Thoracic aorta (tissue), 2 donors: ENCODE data around the gene TBATA. TPM values are rescaled to one million over a fixed set of nuclear protein-coding genes. Genes with fewer than 3 reads are reported as not detected.
"Not testable (repeated sequence)": the region's sequence is repeated elsewhere in the genome, so short reads cannot be mapped to it uniquely, and the experiment has no call there.

Source experiments
- ATAC-seq: fragments of 150-250 bp; one replicate; pipeline ENCODE4 v1.8.0; 2017; ENCODE audit warnings: low read depth; ENCODE audit not compliant: insufficient number of reproducible peaks, low FRiP score
- DNase-seq: peaks from one replicate; pipeline ENCODE4 v3.0.0-alpha.2; 2020; ENCODE audit warnings: low spot score
- H3K27ac ChIP-seq, 2 donors: fragments of 200-600 bp; sonication (generic); 1 replicate in 1 of 2; 2 replicates in 1 of 2; pipeline ENCODE4 v1.5.1; 2016; ENCODE audit warnings: mild to moderate bottlenecking in 2 of 2, moderate library complexity in 2 of 2
- H3K27me3 ChIP-seq: fragments of 200-600 bp; sonication (generic); replicated peaks from 2 replicates; pipeline ENCODE4 v1.6.0; 2016; ENCODE audit warnings: mild to moderate bottlenecking; ENCODE audit not compliant: insufficient read depth
- H3K36me3 ChIP-seq: fragments of 200-600 bp; sonication (generic); one replicate; pipeline ENCODE4 v1.5.1; 2016
- H3K4me1 ChIP-seq, 2 donors: fragments of 200-600 bp; sonication (generic); 1 replicate in 1 of 2; 2 replicates in 1 of 2; pipeline versions ENCODE4 v1.5.1 to v1.6.0; 2016; ENCODE audit warnings: low read depth in 2 of 2, mild to moderate bottlenecking in 1 of 2; ENCODE audit not compliant: control insufficient read depth in 1 of 2
- H3K4me3 ChIP-seq: fragments of 200-600 bp; sonication (generic); 2 replicates; pipeline ENCODE4 v1.5.1; 2016; ENCODE audit warnings: mild to moderate bottlenecking
- H3K9me3 ChIP-seq: fragments of 200-600 bp; sonication (generic); 2 replicates; pipeline ENCODE4 v1.5.1; 2016
- total RNA-seq, 2 donors: library from RNA; depleted of rRNA; stranded (reverse); fragments of >200 nt; gene quantifications; one replicate each; pipeline versions ENCODE4 v1.1.0 to v1.2.3, GENCODE V29; 2016
- TF ChIP-seq, protein P1 (sequence below): fragments of 200-600 bp; sonication (generic); IDR thresholded peaks from one replicate; pipeline ENCODE4 v1.5.1; 2019; ENCODE audit warnings: antibody characterized with exemption

TBATA gene
- total RNA-seq, 2 donors from 2014 or later: not detected

DNA sequence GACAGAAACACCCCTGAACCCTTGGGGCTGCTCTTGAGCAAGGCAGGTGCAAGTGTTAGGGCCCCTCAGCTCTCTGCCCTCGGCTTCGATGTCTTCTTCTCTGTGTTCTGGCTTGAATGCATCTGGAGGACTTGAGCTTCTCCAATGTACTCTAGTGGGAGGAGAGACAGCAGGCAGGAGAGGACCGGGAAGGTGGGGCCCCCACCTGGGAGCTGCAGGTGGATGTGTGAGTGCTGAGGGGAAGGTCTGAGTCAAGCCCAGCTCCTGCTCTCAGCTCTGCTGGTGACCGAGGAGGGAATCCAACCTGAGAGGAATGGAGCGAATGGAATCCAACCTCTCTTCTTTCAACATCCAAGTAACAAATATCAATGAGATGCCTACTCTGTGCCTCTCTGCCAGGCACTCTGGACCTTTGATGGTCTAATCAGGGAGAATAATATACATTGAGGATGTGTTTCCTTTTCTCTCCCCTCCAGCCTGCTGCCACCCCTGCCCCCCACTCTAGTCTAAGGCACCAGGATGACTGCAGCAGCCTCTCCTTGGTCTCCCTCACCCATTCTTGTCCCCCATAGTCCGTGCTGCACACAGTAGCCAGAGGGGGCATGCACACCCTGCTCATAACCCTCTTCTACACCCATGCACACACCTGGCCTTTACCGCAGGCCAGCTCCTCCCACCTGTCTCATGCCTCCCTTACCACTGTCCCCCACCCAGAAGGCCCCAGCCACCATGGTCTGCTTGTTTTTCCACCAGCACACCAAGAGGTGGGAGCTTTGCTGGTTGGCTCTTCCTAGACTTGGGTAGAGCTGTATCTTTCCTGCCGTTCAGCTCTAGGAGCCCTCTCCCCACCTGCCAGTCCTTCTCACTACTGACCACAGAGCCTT is 13.6 kb downstream of the TBATA start:
- no peak overlapping the region for H3K4me3 ChIP-seq
- DNase-seq (no peak), ATAC-seq (no peak)
- TF ChIP-seq, protein P1, sequence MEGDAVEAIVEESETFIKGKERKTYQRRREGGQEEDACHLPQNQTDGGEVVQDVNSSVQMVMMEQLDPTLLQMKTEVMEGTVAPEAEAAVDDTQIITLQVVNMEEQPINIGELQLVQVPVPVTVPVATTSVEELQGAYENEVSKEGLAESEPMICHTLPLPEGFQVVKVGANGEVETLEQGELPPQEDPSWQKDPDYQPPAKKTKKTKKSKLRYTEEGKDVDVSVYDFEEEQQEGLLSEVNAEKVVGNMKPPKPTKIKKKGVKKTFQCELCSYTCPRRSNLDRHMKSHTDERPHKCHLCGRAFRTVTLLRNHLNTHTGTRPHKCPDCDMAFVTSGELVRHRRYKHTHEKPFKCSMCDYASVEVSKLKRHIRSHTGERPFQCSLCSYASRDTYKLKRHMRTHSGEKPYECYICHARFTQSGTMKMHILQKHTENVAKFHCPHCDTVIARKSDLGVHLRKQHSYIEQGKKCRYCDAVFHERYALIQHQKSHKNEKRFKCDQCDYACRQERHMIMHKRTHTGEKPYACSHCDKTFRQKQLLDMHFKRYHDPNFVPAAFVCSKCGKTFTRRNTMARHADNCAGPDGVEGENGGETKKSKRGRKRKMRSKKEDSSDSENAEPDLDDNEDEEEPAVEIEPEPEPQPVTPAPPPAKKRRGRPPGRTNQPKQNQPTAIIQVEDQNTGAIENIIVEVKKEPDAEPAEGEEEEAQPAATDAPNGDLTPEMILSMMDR: no peak
- no peaks in the 10 kb centered on the region for H3K36me3 ChIP-seq
- H3K27ac ChIP-seq: no peak overlapping the region
- H3K27me3 ChIP-seq: no peaks in the 10 kb centered on the region
- H3K9me3 ChIP-seq: no peaks in the 10 kb centered on the region
- no peaks in the 10 kb centered on the region for H3K4me1 ChIP-seq

DNA sequence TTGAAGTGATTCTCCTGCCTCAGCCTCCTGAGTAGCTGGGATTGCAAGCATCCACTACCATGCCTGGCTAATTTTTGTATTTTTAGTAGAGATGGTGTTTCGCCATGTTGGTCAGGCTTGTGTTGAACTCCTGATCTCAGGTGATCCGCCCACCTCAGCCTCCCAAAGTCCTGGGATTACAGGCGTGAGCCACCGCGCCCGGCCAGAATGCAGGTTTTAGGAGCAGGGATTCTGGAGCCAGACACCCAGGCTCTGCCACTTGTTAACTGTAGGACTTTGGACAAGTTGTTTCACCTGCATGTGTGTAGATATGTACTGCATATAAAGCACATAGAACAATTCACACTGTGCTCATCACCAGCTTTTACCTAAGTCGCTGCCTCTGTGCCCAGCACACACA is 14.7 kb downstream of the TBATA start:
- H3K9me3 ChIP-seq, H3K4me3 ChIP-seq, H3K27me3 ChIP-seq, DNase-seq, H3K4me1 ChIP-seq, H3K36me3 ChIP-seq, H3K27ac ChIP-seq, ATAC-seq: not testable (repeated sequence)

DNA sequence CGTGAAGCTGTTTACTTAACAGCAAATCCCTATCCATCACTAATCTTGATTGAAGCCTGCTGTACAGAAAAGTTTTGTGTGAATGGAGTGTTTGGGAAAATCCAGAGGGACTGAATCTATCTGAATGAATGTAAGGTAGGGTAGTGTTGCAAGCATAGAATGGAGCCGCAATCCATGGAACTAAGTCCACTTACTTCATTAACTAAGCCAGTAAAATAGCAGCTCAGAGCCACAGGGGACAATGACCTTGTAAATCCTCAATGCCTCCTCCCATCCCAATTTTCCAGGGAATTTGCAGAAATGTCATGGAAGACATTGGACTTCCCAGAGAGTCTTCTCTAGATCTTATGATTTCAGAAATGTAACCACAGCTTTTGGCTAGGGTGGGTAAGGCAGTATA is 15.2 kb downstream of the TBATA start:
- ATAC-seq: no peak
- Histone ChIP-seq H3K27me3 (no peaks in the 10 kb centered on the region), H3K36me3 (no peaks in the 10 kb centered on the region), H3K9me3 (no peaks in the 10 kb centered on the region), H3K4me1 (no peaks in the 10 kb centered on the region), H3K4me3 (no peak overlapping the region), H3K27ac (no peak overlapping the region)
- no peak for DNase-seq
- TF ChIP-seq, protein P1: no peak

DNA sequence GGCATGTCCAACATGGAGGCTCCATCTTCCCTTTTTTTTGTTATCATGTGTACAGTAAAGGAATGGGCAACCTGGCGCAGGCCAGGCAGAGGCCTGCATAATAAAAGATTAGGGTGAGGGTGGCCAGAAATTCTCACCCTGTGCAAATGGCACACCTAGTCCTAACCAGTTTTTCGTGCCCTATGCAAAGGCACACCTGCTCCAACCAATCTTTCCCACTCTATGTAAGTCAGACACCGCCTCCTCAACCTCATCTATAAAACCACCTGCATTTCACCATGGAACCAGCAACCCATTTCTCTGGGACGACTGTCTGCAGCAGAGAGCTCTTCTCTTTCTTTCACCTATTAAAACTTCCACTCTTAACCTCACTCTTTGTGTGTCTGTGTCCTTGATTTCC is 16.1 kb downstream of the TBATA start:
- Histone ChIP-seq H3K27ac (no peak overlapping the region), H3K9me3 (no peaks in the 10 kb centered on the region), H3K4me3 (no peak overlapping the region), H3K36me3 (no peaks in the 10 kb centered on the region), H3K4me1 (no peaks in the 10 kb centered on the region), H3K27me3 (no peaks in the 10 kb centered on the region)
- DNase-seq: no peak
- no peak for ATAC-seq
- TF ChIP-seq, protein P1: no peak

DNA sequence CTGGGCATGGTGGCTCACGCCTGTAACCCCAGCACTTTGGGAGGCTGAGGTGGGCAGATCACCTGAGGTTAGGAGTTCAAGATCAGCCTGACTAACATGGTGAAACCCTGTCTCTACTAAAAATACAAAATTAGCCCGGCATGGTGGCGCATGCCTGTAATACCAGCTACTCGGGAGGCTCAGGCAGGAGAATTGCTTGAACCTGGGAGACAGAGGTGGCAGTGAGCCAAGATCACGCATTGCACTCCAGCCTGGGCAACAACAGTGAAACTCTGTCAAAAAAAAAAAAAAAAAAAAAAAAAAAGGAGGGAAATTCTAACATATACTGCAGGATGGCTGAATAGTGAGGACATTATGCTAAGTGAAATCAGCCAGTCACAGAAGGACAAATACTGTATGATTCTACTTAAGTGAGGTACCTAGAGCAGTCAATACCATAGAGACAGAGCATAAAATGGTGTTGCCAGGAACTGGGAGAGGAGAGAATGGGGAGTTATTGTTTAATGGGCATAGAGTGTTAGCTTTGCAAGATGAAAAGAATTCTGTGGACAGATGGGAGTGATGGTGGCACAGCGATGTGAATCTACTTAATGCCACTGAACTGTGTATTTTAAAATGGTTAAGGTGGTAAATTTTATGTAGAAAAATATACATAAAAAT is 17.0 kb downstream of the TBATA start:
- not testable (repeated sequence) for H3K9me3 ChIP-seq, ATAC-seq, DNase-seq

DNA sequence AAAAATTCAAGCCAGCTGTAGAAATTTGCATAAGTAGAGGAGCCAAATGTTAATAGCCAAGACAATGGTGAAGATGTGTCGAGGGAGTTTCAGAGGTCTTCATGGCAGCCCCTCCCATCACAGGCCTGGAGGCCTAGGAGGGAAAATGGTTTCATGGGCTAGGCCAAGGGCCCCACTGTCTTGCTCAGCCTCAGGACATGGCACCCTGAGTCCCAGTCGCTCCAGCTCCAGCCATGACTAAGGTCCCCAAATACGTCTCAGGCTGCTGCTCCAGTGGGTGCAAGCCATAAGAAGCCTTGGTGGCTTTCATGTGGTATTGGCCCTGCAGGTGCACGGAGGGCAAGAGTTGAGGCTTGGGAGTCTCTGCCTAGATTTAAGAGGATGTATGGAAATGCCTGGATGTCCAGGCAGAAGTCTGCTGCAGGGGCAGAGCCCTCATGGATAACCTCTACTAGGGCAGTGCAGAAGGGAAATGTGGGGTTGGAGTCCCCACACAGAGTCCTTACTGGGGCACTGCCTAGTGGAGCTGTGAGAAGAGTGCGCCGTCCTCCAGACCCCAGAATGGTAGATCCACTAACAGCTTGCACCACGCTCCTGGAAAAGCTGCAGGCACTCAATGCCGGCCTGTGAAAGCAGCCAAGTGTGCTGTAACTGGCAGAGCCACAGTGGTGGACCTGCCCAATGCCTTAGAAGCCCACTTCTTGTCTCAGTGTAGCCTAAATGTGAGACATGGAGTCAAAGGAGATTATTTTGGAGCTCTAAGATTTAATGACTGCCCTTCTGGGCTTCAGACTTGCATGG is 19.2 kb downstream of the TBATA start:
- H3K27me3 ChIP-seq: no peaks in the 10 kb centered on the region
- no peak overlapping the region for H3K4me3 ChIP-seq
- DNase-seq: no peak

More for the DNA sequence above, 17.0 kb downstream of the TBATA start:
- H3K27ac ChIP-seq, H3K36me3 ChIP-seq, H3K27me3 ChIP-seq, H3K4me3 ChIP-seq, H3K4me1 ChIP-seq: not testable (repeated sequence)

More for the DNA sequence above, 19.2 kb downstream of the TBATA start:
- Histone ChIP-seq H3K9me3 (no peaks in the 10 kb centered on the region), H3K27ac (no peak overlapping the region), H3K36me3 (no peaks in the 10 kb centered on the region), H3K4me1 (no peaks in the 10 kb centered on the region)
- TF ChIP-seq, protein P1: no peak
- no peak for ATAC-seq
